Uterus (tissue), 4 donors: ENCODE data around the gene ARF6. TPM values are rescaled to one million over a fixed set of nuclear protein-coding genes. Genes with fewer than 3 reads are reported as not detected.

Source experiments
- DNase-seq, 2 donors: peaks; one replicate each; pipeline ENCODE4 v3.0.0-alpha.2; 2019 to 2020
- H3K27ac ChIP-seq, 2 donors: fragments of 200-600 bp; sonication (generic); 1 replicate in 1 of 2; 2 replicates in 1 of 2; pipeline ENCODE4 v1.5.1; 2016 to 2018
- H3K27me3 ChIP-seq, 2 donors: fragments of 200-600 bp; sonication (generic); one replicate each; pipeline ENCODE4 v1.5.1; 2018 to 2019; ENCODE audit warnings: control low read depth in 1 of 2
- H3K36me3 ChIP-seq, 2 donors: fragments of 200-600 bp; sonication (generic); one replicate each; pipeline ENCODE4 v1.5.1; 2019; ENCODE audit warnings: control low read depth in 1 of 2
- H3K4me1 ChIP-seq, 2 donors: fragments of 200-600 bp; sonication (generic); one replicate each; pipeline ENCODE4 v1.5.1; 2018 to 2019; ENCODE audit warnings: control low read depth in 1 of 2
- H3K4me3 ChIP-seq, 2 donors: fragments of 200-600 bp; sonication (generic); 1 replicate in 1 of 2; 2 replicates in 1 of 2; pipeline ENCODE4 v1.5.1; 2018 to 2019; ENCODE audit warnings: mild to moderate bottlenecking in 1 of 2
- H3K9me3 ChIP-seq, 2 donors: fragments of 200-600 bp; sonication (generic); one replicate each; pipeline ENCODE4 v1.5.1; 2019; ENCODE audit warnings: control low read depth in 1 of 2
- POLR2A ChIP-seq, 2 donors: fragments of 450-650 bp; IDR thresholded peaks; one replicate each; pipeline ENCODE4 v1.6.1; 2016; ENCODE audit warnings: antibody characterized with exemption in 2 of 2, mild to moderate bottlenecking in 1 of 2, moderate library complexity in 1 of 2
- intact Hi-C: fragments of 100-400 bp; cut with DNase I; formaldehyde crosslinking; loops from one replicate; pipeline ENCODE4 v1.15.1; 2023; ENCODE audit warnings: low total_unique reads
- total RNA-seq, 4 donors: library from RNA; depleted of rRNA in 3 of 4; stranded (reverse); fragments of >200 nt in 3 of 4; gene quantifications; one replicate each; pipeline versions ENCODE4 v1.1.0 to v1.2.4, GENCODE V29; 2014 to 2023
- TF ChIP-seq, protein P1 (sequence below), 4 experiments: fragments of 200-600 bp in 2 of 4; fragments of 450-650 bp in 2 of 4; sonication (generic) in 2 of 4; IDR thresholded peaks; one replicate each; pipeline ENCODE4 v1.5.1; 2016 to 2019; ENCODE audit warnings: antibody characterized with exemption in 4 of 4, mild to moderate bottlenecking in 2 of 4, moderate library complexity in 1 of 4
- donor health status: DM: yes; HTN: yes; CAD: no.

Gene ARF6
- total RNA-seq, 4 donors from 2014 or later: 21.3 to 70.8 (median 36.1) TPM

DNA sequence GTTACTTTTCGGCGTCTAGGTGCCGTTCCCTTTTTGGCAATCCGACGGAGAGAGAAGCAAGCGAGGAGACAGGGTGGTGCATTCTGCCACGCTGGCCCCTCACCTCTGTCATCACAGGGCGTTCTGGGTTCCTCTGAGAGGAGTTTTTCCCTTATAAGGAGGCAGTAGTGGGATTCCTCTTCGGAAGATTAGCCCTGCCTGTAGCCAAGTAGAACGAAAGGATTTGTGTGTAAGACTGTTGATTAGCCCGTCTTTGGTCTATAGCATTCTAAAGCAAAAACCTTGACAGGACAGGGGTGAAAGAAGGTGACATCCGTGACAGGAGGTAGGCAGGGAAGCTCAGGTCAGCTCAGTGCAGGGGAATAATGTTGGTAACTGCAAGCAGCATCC, 31.2 kb upstream of the ARF6 start:
- no peaks in the 10 kb centered on the region for H3K9me3 ChIP-seq
- H3K4me1 ChIP-seq: peaks cover 0 to 4% of the 10 kb centered on the region in 2 donors
- peak overlapping the region; percentile 51 to 94 for H3K4me3 ChIP-seq
- no peaks in the 10 kb centered on the region for H3K36me3 ChIP-seq
- intact Hi-C loops: loop anchor here (10.0 kb wide), 1 partner anchor 243 kb away; no protein-coding TSS in a partner anchor
- peak; percentile 75 to 83 for DNase-seq
- no peaks in the 10 kb centered on the region for H3K27me3 ChIP-seq
- peak in 1 of 2 donors; percentile 22 for TF ChIP-seq POLR2A (IDR thresholded peaks at IDR 0.05)
- TF ChIP-seq, protein P1, sequence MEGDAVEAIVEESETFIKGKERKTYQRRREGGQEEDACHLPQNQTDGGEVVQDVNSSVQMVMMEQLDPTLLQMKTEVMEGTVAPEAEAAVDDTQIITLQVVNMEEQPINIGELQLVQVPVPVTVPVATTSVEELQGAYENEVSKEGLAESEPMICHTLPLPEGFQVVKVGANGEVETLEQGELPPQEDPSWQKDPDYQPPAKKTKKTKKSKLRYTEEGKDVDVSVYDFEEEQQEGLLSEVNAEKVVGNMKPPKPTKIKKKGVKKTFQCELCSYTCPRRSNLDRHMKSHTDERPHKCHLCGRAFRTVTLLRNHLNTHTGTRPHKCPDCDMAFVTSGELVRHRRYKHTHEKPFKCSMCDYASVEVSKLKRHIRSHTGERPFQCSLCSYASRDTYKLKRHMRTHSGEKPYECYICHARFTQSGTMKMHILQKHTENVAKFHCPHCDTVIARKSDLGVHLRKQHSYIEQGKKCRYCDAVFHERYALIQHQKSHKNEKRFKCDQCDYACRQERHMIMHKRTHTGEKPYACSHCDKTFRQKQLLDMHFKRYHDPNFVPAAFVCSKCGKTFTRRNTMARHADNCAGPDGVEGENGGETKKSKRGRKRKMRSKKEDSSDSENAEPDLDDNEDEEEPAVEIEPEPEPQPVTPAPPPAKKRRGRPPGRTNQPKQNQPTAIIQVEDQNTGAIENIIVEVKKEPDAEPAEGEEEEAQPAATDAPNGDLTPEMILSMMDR (IDR thresholded peaks at IDR 0.05): no peak
- peak overlapping the region; percentile 98 to 99 for H3K27ac ChIP-seq

DNA sequence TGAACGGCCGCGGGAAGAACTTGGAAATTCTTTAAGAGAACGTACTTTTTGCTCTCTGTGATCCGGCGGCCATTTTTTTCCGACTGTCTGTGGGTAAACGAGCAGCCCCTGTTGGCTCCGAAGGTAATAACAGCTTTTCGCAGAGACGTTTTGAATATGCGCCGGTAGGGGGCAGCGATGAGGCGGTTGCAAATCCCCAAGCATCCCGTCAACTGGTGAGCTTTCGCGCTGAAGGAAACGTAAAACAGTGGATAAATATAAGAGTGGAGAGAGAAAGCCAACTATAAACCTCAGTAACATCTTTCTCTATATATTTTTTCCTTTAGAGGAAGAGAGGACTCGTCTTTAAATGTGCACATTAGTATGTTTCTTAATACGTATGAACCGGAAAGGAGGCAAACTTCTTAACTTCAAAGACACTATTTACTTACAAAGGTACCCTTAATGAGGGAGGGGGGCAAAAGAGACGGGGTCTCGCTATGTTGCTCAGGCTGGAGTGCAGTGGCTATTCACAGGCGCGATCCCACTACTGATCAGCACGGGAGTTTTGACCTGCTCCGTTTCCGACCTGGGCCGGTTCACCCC, 30.7 kb upstream of the ARF6 start:
- H3K4me1 ChIP-seq: peaks cover 0 to 4% of the 10 kb centered on the region in 2 donors

DNA sequence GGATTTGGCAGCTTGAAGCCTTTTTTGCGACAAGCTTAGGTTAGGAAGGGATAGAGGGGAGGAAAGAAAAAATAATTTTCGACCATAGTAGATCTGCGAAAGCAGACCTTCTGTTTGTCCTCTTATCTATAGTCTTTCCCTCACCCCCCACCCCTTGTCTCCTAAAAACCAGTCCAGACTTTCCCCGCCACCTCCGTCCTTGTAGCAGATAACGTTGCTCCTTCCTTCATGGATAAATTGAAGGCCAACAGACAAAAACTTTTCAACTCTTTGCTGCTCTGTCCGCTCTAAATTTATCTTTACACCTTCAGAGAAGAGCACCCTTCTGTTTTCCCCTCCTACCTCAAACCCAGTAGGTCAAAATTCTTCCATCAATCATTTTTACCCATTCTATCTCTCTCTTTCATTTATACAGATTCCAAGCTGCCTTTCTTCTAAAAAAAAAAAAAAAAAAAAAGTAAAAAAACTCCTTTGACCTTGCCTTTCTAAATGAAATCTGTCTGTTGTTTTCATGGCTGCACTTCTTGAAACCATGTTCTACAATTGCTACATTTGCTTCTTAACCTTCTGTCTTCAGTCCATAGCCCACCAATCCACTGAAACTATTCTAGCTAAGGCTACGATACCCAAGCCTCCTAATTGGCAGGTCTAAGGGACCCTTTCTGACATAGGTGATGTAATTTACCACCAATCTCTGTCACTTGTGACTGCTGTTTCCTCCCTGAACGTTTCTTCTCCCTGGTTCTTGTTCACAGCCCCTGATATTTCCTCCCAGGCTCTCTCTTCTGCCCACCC, 29.2 kb upstream of the ARF6 start:
- TF ChIP-seq, protein P1 (IDR thresholded peaks at IDR 0.05): no peak
- no peak for TF ChIP-seq POLR2A (IDR thresholded peaks at IDR 0.05)
- Histone ChIP-seq H3K9me3 (no peaks in the 10 kb centered on the region), H3K27ac (peak overlapping the region; percentile 98 to 99), H3K36me3 (no peaks in the 10 kb centered on the region), H3K4me1 (peaks cover 0 to 4% of the 10 kb centered on the region in 2 donors), H3K4me3 (peak overlapping the region; percentile 51 to 94), H3K27me3 (no peaks in the 10 kb centered on the region)
- intact Hi-C loops: loop anchor here (10.0 kb wide), 1 partner anchor 241 kb away; no protein-coding TSS in a partner anchor
- peak in 1 of 2 donors; percentile 41 for DNase-seq

More for the DNA sequence above, 30.7 kb upstream of the ARF6 start:
- Histone ChIP-seq H3K27ac (peak overlapping the region; percentile 98 to 99), H3K9me3 (no peaks in the 10 kb centered on the region), H3K4me3 (peak overlapping the region; percentile 51 to 94), H3K36me3 (no peaks in the 10 kb centered on the region), H3K27me3 (no peaks in the 10 kb centered on the region)
- intact Hi-C loops: loop anchor here (10.0 kb wide), 1 partner anchor 243 kb away; no protein-coding TSS in a partner anchor
- no peak for TF ChIP-seq POLR2A (IDR thresholded peaks at IDR 0.05)
- TF ChIP-seq, protein P1 (IDR thresholded peaks at IDR 0.05): peak; percentile 98 to 100 (median 100)
- DNase-seq: peak; percentile 87 to 91

DNA sequence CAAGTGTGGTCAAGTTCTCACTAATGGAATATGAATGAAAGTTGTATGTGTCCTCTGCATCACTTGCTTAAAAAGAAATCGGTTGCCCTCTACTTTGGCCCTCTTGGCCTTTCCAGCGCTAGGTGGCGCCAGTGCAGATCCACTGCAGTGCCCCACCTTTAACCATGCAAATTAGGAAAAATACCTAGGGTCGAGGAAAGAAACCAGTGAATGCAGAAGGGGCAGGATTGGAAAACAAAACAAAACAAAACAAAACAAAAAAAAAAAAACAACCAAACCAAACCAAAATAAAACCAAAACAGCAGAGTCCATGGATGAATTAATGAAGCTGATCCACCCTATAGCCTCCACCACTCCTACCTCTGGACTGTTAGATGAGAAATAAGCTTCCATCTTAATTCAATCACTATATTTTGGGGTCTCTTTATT, 27.4 kb upstream of the ARF6 start:
- no peaks in the 10 kb centered on the region for H3K36me3 ChIP-seq
- H3K4me3 ChIP-seq: no peak overlapping the region
- peak; percentile 71 to 77 for DNase-seq
- intact Hi-C loops: loop anchor here (10.0 kb wide), 1 partner anchor 239 kb away; no protein-coding TSS in a partner anchor
- no peaks in the 10 kb centered on the region for H3K27me3 ChIP-seq
- peak overlapping the region; percentile 98 to 99 for H3K27ac ChIP-seq
- peaks cover 0 to 4% of the 10 kb centered on the region in 2 donors for H3K4me1 ChIP-seq
- H3K9me3 ChIP-seq: no peaks in the 10 kb centered on the region
- TF ChIP-seq POLR2A (IDR thresholded peaks at IDR 0.05): no peak
- TF ChIP-seq, protein P1 (IDR thresholded peaks at IDR 0.05): peak; percentile 71 to 82 (median 75)
